Measurements from ENCODE around the gene CSNK1A1.
"Not testable (repeated sequence)": the region's sequence is repeated elsewhere in the genome, so short reads cannot be mapped to it uniquely, and the experiment has no call there.

The CSNK1A1 gene

DNA sequence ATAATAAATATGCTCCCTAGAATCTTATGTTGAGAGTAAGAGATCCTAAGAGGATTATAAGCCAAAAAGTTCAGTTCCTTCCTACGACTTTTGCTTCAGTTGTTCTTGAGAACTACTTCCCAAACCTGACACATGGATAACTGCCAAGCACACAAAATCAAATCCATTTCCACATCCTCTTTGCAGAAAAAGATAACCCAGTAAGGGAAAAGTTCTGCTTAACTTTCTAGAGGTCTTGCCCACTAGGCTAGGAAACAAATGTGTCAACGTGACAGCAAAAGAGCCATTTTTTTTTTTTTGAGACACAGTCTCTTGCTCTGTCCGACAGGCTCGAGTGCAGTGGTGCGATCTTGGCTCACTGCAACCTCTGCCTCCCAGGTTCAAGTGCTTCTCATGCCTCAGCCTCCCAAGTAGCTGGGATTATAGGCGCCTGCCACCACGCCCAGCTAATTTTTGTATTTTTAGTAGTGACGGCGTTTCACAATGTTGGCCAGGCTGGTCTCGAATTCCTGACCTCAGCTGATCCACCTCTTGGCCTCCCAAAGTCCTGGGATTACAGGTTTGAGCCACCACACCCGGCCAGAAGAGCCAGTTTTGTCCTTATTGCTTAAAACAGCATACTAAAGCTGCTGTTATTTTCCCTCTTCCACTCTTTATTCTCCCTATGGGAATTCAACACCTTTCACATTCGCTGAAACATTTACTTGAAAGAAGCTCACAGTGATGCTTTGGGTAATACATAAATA lies 24.2 kb downstream of the CSNK1A1 start:
- DNase-seq = no peak

- no peak for DNase-seq
These were observed 29.2 kb downstream of the CSNK1A1 start for GRCh38 chr5:149521739-149522685.

DNA sequence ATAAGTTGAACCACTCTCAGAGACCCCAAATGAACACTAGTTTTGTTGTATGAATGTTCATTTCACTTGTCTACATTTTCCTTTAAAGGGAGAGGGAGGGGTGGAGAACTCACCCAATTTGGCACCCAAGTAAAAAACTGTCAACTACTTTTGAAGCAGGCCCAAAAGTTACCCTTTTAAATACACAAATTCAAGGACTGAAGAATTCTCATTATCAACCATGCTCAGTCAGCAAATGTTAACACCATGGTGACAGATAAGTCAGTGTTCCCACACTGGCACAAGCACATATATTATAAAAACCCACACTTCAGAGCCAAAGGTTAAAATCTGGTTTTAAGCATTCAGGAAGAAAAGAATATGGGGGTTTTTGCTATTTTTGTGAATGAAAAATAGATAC lies 31.6 kb downstream of the CSNK1A1 start:
- no peak for DNase-seq

DNA sequence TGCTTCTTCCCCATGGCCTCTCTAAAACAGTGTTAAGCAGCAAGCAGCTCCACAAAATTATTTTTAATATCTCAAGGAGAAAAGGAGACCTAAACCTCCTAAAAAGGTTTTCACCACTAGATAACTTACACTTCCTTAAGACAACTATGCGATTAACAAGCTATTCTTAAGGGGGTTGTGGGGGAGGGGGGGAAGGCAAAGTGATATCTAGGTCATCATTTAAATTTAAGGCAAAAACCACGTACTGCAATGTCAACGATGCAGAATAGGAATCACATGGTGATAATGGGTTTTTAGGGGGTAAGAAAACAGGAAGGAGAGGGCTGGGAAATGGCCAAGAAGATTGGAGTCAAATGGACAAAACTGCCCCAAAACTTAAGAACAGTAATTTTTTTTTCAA lies 32.6 kb downstream of the CSNK1A1 start:
- no peak for DNase-seq

DNA sequence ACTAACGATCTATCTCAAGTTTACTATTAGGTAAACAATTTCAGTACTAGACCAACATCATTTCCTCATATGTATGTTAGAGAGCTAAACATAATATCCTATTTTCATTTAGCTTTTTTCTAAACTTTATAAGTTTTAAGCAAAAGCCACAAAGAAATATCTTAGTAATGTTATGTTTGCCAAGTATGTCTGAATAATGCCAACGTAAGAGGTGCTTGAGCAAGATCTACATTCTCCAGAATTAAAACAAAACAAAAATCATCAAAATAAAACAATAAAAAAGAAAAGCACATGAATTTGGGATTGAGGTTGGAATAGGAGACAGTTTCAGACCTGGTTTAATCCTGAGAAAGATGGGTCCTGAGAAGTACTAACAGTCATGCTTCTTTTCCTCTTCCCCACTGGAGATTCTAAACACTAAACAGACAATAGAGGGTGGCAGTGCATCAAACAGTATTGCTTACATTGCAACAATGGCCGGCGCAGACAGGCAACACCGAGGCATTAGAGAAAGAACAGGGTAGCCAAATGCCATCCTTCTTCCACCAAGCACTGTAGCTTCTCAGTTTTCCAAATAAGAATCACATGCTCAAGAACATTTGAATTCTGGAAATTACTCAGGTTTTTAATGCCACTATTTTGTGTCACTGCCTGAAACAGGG lies 33.6 kb downstream of the CSNK1A1 start:
- no peak for DNase-seq

DNA sequence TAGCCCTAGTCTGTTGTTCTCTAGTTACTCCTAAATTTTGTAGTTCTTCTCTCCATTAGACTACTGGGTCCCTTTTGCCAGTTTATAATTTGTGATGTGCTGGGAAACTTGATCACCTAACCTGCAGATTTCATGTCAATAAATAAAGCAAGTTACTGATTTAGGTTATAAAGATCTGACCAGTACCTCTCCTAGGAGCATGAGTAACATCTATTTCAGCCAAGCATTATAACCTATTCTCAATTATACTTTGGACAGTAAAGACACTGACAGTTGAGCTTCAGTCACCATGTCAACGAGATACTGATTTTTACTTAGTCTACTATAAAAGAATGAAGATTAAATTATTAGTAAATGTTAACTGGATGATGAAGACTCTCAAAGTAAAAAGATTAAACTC lies 36.7 kb downstream of the CSNK1A1 start:
- no peak for DNase-seq

DNA sequence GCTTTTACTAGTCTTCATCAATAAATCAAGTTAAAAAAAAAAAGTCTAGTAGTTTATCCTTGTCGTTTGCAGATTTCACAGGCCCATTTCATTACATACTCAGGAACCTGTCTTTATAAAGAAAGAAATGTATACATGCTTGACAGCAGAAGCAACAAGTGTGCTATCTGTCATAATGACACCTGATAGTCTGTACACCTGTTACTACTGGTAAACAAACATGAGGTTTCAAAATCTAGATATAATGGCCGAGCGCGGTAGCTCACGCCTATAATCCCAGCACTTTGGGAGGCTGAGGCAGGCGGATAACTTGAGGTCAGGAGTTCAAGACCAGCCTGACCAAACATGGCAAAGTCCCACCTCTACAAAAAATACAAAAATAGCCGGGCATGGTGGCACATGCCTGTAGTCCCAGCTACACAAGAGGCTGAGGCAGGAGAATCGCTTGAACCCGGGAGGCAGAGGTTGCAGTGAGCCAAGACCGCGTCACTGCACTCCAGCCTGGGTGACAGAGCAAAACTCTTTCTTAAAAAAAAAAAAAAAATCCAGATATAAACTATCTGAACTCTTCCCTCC lies 37.8 kb downstream of the CSNK1A1 start:
- not testable (repeated sequence) for DNase-seq

DNA sequence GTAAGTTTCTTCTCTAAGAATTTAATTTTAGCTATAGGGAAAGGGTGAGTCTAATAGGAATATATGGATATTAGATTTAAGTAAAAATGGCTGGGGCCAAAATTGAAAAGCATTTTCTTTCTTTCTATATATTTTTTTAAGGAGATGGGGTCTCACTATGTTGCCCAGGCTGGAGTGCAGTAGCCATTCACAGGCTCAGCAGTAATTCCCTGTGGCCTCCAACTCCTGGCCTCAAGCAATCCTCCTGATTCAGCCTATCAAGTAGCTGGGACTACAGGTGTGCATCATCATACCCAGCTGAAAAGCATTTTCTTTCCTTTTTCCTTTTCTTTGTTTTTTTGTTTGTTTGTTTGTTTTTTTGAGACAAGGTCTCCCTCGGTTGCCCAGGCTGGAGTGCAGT lies 41.1 kb downstream of the CSNK1A1 start:
- no peak for DNase-seq

DNA sequence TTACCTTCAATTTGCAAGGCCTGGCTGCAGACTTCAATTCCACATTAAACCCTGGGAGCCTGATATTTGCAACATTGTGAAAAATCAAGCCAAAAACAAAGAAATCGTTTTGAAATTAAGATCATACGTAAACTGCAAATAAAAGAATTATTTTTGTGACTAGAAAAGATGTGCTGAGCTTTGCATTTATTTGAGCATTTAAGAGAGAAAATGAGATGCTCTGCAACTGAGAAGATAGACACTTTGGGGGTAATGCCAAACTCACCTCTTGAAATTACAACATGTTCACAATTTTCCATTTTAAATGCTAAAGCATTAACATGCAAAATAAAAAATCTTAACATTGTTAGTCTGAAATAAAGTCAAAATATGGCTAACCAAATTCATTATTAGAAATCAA lies 46.6 kb downstream of the CSNK1A1 start:
- no peak for DNase-seq

GRCh38 chr5:149503006-149503405 lies 48.2 kb downstream of the CSNK1A1 start:
- DNase-seq = no peak

GRCh38 chr5:149500922-149501582 lies 50.2 kb downstream of the CSNK1A1 start:
- no peak for DNase-seq

DNA sequence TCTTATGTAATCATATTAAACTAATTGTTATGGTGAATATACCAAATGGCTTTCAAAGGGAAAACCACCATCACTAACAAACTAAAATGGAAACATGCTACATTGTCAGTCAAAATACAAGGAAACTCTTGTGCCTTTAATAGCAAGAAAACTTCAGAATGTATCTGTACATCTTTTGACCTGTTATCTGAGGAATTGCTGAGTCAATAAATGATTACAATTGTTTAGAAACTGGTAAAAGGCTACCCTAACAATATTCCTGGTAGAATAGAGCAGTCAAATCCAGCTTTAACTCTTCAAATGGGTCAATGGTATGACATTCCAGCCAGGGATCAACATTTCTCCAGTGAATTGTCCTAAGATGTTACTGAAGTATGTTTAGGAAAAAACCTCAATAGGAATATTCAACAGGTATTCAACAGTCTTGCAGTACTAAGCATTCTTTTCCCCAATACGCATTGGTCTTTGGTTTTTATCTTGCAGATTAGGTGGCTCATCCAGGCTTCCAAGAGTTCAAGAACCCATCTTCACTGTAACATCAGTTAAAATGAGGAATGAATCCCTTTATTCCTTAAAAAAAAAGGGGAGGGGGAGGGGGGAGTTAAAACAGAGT lies 52.4 kb downstream of the CSNK1A1 start:
- DNase-seq = no peak

GRCh38 chr5:149497357-149497756 lies 53.9 kb downstream of the CSNK1A1 start:
- DNase-seq = no peak

- no peak for DNase-seq
These were observed 54.3 kb downstream of the CSNK1A1 start for GRCh38 chr5:149496917-149497316.

GRCh38 chr5:149496166-149496565 lies 55.1 kb downstream of the CSNK1A1 start:
- DNase-seq = no peak

DNA sequence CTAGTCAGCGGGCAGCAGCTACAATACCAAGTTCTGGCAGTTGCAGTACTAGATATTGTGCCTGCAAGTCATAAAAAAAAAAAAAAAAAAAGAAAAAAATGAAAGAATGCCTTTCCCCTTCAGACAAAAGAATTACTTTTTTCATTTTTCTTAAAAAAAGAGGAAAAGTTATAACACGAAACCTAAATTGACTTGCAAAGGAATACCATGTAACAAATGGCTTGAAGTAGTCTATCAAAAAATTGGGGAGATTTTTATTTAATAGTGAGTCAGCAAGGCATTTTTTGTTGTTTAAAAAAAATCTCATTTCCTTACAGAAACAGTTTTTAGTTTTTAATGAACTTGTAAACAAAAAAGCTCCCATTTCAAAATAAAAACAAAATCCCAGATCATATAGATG lies 55.6 kb downstream of the CSNK1A1 start:
- no peak for DNase-seq

- no peak for DNase-seq
These were observed 57.9 kb downstream of the CSNK1A1 start for GRCh38 chr5:149493316-149493715.

DNA sequence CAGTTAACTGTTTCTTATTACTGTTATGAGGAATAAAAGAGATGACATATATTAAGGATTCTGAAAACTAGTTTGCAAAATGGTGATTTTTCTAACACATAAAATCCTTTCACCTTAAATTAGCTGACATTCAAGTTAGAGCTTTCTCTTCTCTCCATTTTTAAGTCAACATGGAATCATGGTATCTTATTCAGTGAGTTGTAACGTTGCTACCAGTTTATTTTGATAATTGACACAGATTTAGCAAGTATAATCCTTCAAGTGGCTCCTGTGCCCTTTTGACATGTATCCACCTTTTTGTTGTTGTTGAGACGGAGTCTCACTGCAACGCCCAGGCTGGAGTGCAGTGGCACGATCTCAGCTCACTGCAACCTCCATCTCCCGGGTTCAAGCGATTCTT lies 58.5 kb downstream of the CSNK1A1 start:
- DNase-seq = no peak

GRCh38 chr5:149490599-149491485 lies 60.4 kb downstream of the CSNK1A1 start:
- DNase-seq = no peak

GRCh38 chr5:149489605-149490037 lies 61.6 kb downstream of the CSNK1A1 start:
- no peak for DNase-seq
